ENCODE results near the gene LYRM1. TPM values are rescaled to one million over a fixed set of nuclear protein-coding genes. Genes with fewer than 3 reads are reported as not detected.
A peak's percentile ranks its signal among the peaks of the same experiment; 100 is the strongest.

Gene LYRM1
- total and polyA plus RNA-seq, 2 of the 4 experiments (the other 2 are of a cell fraction): 19.0 to 35.0 TPM

DNA sequence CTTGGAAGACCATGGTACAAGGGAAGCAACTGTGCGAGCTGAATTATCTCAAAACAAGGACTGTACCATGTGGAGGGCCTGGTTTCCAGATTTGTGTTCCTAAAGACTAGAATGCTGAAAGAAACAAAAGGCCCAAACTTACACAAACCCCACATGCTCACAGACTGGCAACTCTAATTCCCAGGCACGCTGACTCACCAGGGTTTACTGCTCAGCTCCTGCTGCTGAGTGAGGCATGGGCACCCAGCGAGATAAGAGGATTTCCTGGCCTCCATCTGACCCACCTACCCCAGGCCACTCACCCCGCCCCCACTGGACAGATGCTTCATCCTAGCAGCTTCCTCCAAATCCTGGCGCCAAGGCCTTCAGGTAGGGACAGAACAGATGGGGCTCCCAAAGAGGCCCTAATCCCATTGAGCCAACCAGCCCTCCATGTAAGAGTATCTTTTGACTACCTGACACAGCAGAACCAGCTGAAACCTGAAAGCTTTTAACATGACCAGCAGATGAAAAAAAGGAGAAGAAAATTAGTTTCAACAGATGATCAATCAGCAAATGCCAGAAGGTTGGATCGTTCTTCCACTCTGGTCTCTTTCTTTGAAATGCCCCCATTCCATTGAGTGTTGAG lies 34.3 kb upstream of the LYRM1 start:
- no peak overlapping the region for H3K4me2 ChIP-seq (ENCODE audit: low read depth, low read length)
- ChIA-PET CTCF (interaction anchor here (0.5 to 1.1 kb wide), 4 partner anchors 9 to 255 kb away, joined by 3 to 4 read pairs (median 3); no protein-coding TSS in a partner anchor), POLR2A (ENCODE audit: unreplicated experiment) (no interaction called here)
- WGBS, 2 experiments (ENCODE audit: extremely low coverage in 2 of 2, insufficient read length in 1 of 2): no CpG with 5 or more reads among the region's 6 CpGs
- peak overlapping the region; percentile 100 for H3K14ac ChIP-seq (replicated peaks; ENCODE audit: low read depth, low read length)
- H2BK20ac ChIP-seq (ENCODE audit: low read depth, low read length): peak overlapping the region; percentile 100
- H2AK5ac ChIP-seq (ENCODE audit: low read depth, low read length): peak overlapping the region; percentile 93
- H4K8ac ChIP-seq (ENCODE audit: low read depth in 2 of 2, low read length in 2 of 2): peak overlapping the region; percentile 6 to 99; a peak in 3 of 4 replicates
- H3K4me3 ChIP-seq (ENCODE audit: insufficient read depth, low read depth, low read length): no peak overlapping the region
- DNase-seq (peak; percentile 87), ATAC-seq (ENCODE audit: low read depth) (peak; percentile 76)
- peaks cover 20% of the 10 kb centered on the region for H3K4me1 ChIP-seq (ENCODE audit: control insufficient read depth, insufficient read depth, low read length)
- peaks cover 41 to 90% of the 10 kb centered on the region in 2 experiments for H3K79me1 ChIP-seq (ENCODE audit: low read depth in 1 of 2, low read length in 2 of 2)
- H3K9me3 ChIP-seq (ENCODE audit: control insufficient read depth, insufficient read depth, low read length): no peaks in the 10 kb centered on the region
- peak overlapping the region; percentile 99 for H4K91ac ChIP-seq (ENCODE audit: insufficient read depth, low read depth, low read length)
- H3K27ac ChIP-seq (ENCODE audit: insufficient read depth, low read length): peak overlapping the region; percentile 99
- peak overlapping the region; percentile 100 for H2BK120ac ChIP-seq (ENCODE audit: low read depth, low read length)
- peak overlapping the region; percentile 98; the same call in 1 of the 2 replicates for H3K56ac ChIP-seq (ENCODE audit: extremely low read depth, insufficient read depth, low read length)
- peaks cover 10% of the 10 kb centered on the region for H3K36me3 ChIP-seq (ENCODE audit: control insufficient read depth, insufficient read depth, low read length)
- H4K20me1 ChIP-seq (ENCODE audit: insufficient read depth, low read length): peaks cover 27% of the 10 kb centered on the region
- peak overlapping the region; percentile 98 for H2BK5ac ChIP-seq (ENCODE audit: low read depth, low read length, poor library complexity, severe bottlenecking)
- no peak for TF ChIP-seq RFX5 (IDR thresholded peaks at IDR 0.05; ENCODE audit: low read depth, low read length)
- TF ChIP-seq MAFK (IDR thresholded peaks at IDR 0.05; ENCODE audit: low read depth, low read length): no peak
- peak; percentile 63; the same call in 1 of the 2 replicates for TF ChIP-seq FOS (IDR thresholded peaks at IDR 0.05; ENCODE audit: low read depth, low read length)
- TF ChIP-seq MXI1 (IDR thresholded peaks at IDR 0.05; ENCODE audit: borderline replicate concordance, low read depth, low read length): 0 out of 2 replicates have a peak, but pooled peaks have one; percentile 26
- 0 out of 2 replicates have a peak, but pooled peaks have one; percentile 15 for TF ChIP-seq MAZ (IDR thresholded peaks at IDR 0.05; ENCODE audit: borderline replicate concordance, low read depth, low read length)
- TF ChIP-seq USF2 (IDR thresholded peaks at IDR 0.05; ENCODE audit: low read depth, low read length): peak; percentile 25; the same call in 1 of the 2 replicates
- TF ChIP-seq, protein P1, sequence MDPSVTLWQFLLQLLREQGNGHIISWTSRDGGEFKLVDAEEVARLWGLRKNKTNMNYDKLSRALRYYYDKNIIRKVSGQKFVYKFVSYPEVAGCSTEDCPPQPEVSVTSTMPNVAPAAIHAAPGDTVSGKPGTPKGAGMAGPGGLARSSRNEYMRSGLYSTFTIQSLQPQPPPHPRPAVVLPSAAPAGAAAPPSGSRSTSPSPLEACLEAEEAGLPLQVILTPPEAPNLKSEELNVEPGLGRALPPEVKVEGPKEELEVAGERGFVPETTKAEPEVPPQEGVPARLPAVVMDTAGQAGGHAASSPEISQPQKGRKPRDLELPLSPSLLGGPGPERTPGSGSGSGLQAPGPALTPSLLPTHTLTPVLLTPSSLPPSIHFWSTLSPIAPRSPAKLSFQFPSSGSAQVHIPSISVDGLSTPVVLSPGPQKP (IDR thresholded peaks at IDR 0.05; ENCODE audit: borderline replicate concordance, low read depth, low read length): no peak
- no peak for TF ChIP-seq RCOR1 (IDR thresholded peaks at IDR 0.05; ENCODE audit: insufficient replicate concordance, low read length)
- TF ChIP-seq CEBPB (IDR thresholded peaks at IDR 0.05; ENCODE audit: low read depth, low read length): 0 out of 2 replicates have a peak, but pooled peaks have one; percentile 4
- no peak for TF ChIP-seq POLR2A (IDR thresholded peaks at IDR 0.05; ENCODE audit: low read depth, low read length)
- TF ChIP-seq BHLHE40 (IDR thresholded peaks at IDR 0.05; ENCODE audit: low read depth, low read length): 0 out of 2 replicates have a peak, but pooled peaks have one; percentile 29
- no peak for TF ChIP-seq RAD21 (IDR thresholded peaks at IDR 0.05; ENCODE audit: low read length)
- peak overlapping the region; percentile 98 for H2AK9ac ChIP-seq (replicated peaks; ENCODE audit: low read depth, low read length, poor library complexity)
- dilution Hi-C loops (cut with HindIII; ENCODE audit: low sequenced_read_pairs, unreplicated experiment): no loop called here
- peak overlapping the region; percentile 51; the same call in 2 of the 3 replicates for H2BK15ac ChIP-seq (ENCODE audit: low read depth, low read length)
- peak overlapping the region; percentile 99 for H3K4ac ChIP-seq (ENCODE audit: low read depth, low read length)
- peak overlapping the region; percentile 46 for H4K5ac ChIP-seq (ENCODE audit: low read depth, low read length)
- peak overlapping the region; percentile 59 for H3K18ac ChIP-seq (ENCODE audit: low read depth, low read length)
- H3K9me1 ChIP-seq (ENCODE audit: insufficient read depth, low read length): peaks cover 46% of the 10 kb centered on the region
- H3K23ac ChIP-seq (ENCODE audit: low read depth, low read length): peak overlapping the region; percentile 100
- no peaks in the 10 kb centered on the region for H3K27me3 ChIP-seq (ENCODE audit: control insufficient read depth, insufficient read depth, low read length)
- H2AFZ ChIP-seq (replicated peaks; ENCODE audit: low read length, poor library complexity): peak overlapping the region; percentile 64
- BruUV-seq (replicated peaks): no TSS peak
- intact Hi-C loops (cut with micrococcal nuclease): loop anchor here (2.0 kb wide), 1 partner anchor 19 kb away; no protein-coding TSS in a partner anchor
- H3K9ac ChIP-seq (ENCODE audit: low read depth, low read length): peak overlapping the region; percentile 1; the same call in 1 of the 2 replicates
- in situ Hi-C loops (cut with MboI; ENCODE audit: low sequenced_read_pairs): no loop called here

Measured in IMR-90 (cell line).